HG03064 (cell line): Measurements from ENCODE around the gene SLC6A17.

ENCODE experiments used
- ATAC-seq: cut with Tn5 transposase; IDR thresholded peaks from one replicate; pipeline ENCODE4 v1.9.1; 2021; ENCODE audit warnings: low read depth; ENCODE audit not compliant: unreplicated experiment

SLC6A17 gene

DNA sequence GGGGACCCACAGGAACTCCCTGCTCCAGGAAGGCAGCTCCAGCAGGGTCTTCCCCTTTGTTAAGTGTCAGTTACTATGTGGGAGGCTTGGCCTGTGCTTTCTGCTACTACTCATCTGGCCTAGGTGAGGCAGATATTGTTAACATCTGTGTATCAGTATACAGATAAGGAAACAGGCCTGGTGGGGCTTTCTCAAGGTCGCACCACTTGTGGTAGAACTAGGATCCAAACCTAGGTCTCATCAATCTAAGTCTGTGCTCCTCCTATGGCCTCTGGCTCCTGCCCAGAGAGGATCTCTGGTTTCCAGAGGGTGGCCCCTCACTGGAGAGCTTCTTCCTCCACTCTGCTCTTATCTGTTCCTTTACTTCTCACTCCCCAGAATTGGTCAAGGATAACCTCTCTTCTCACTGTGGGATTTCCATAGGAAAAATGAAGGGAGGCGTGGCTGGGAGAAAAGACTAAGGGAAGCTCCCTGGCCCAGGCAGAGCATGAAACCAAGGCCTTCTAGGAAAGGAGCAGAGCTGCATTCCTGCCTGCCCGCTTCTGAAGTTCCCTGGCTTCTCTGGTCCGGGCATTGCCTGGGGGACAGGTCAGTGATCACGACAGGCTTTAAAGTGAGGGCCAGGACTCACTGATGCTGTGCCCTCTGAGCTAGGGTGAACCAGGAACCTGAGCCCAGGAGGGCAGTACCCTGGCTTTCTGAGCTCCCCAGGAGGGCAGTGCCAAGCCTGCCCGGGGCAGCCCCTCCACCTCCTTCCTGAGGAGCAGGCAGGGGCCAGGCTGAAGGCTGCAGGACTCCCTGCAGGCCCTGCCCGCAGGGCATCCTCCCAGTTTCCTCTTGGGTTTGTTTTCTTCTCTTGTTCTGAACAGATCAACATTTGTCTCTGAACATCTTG is 65.6 kb downstream of the SLC6A17 start:
- no peak for ATAC-seq

DNA sequence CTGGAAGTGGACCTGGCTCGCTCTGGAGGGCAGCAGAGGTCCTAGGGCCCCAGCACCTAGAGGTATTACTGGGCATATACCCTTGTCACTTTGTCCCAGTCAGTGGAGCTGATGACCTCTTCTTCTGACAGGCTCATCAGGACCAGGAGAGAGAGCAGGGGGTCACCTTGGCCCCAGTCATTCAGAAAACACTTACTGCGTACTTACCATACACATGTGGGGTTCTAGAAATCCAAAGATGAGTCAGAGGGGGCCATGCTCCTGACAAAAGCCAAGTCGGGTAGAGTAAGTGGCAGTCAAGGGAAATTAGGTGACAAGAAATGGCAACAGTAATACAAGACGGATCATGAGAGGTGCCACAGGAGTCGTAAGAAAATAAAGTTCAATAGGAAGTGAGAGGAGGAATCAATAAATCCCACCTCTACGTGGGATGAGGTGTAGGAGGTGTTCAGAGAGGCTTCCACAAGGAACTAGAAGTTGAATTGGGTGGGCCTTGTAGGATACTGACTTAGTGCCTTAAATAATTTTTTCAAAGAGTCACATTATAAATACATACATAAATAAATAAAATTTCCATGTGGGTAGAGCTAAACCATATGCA is 66.7 kb downstream of the SLC6A17 start:
- ATAC-seq: no peak

DNA sequence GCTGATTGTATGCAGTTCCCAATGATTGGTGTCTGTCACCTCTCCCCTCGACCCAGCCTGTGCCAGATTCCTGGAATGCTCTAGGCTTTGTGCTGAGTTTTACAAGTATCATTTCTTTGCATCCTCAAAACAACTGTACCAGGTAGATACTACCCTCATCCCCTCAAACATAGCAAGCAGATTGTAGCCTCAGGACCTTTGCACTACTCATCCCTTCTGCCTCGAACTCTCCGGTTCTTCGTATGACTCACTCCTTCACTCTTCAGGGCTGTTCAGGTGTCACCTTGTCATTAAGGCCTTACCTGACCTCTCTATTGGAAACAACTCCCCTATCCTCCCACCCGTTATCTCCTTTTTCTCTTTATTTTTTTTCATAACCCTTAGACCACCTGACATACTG is 67.8 kb downstream of the SLC6A17 start:
- ATAC-seq: no peak

DNA sequence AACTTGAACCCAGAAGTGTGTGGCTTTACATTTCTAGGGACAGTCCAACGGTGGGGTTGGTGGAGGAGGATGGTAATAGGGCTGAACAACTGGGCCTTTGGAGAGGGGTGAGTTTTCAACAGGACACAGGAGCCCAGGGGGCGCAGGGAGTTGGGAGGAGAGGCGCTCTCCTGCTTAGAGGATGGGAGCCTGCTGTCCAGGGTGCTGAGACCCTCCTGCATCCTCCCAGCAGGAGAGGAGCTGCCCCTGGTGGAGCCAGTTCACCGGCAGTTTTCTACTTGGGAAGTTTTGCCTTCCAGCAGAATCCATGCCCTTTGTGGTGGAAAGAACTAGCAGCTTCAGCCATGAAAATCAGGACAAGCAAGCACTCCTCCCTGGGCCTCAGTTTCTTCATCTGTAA is 68.4 kb downstream of the SLC6A17 start:
- no peak for ATAC-seq

DNA sequence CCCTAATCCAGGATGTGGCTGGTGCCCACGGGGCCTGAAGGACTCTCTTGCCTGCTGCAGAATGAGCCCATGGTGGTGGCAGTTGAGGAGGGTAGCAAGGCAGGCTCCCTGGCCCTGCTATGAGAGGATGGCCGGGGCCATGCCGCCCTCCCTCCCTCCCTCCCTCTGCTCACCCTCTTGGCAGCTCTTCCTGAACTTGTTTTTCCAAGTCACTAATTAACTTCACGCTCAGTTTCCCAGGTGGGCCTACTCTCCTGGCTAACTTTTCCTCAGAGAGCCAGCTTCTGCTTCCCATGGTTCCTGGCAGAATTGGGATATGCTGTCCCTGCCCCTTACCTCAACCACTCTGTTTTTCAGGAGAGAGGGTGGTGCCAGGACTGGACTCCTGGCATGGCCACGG is 70.0 kb downstream of the SLC6A17 start:
- ATAC-seq: no peak

DNA sequence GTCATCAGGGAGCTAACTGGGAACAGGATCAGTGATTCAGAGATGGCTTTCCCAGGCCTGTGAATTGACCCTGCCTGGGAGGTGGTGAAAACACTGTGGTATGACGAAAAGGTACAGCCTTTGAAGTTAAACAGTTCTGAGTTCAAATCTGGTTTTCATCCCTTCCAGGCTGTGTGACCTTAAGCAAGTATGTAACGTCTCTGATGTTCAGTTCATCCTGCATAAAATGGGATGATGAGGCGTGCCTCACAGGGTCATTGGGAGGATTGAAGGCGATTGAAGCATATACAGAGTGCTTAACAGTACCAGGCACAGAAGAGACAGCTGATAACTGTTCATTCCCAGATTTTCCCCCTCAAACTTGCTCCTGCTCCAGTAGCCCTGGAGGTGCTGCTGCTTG is 70.8 kb downstream of the SLC6A17 start:
- no peak for ATAC-seq

DNA sequence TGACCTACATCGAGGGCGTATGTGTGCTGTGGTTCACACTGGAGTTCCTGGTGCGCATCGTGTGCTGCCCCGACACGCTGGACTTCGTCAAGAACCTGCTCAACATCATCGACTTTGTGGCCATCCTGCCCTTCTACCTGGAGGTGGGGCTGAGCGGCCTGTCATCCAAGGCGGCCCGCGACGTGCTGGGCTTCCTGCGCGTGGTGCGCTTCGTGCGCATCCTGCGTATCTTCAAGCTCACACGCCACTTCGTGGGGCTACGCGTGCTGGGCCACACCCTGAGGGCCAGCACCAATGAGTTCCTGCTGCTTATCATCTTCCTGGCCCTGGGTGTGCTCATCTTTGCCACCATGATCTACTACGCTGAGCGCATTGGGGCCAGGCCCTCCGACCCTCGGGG is 72.8 kb downstream of the SLC6A17 start:
- ATAC-seq: no peak

DNA sequence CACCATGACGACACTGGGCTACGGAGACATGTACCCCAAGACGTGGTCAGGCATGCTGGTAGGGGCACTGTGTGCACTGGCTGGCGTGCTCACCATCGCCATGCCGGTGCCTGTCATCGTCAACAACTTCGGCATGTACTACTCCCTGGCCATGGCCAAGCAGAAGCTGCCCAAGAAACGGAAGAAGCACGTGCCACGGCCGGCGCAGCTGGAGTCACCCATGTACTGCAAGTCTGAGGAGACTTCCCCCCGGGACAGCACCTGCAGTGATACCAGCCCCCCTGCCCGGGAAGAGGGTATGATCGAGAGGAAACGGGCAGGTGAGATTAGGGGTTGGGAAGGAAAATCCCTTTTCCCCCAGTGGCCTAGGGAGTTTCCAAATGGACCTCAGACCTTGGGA is 73.3 kb downstream of the SLC6A17 start:
- ATAC-seq: no peak

DNA sequence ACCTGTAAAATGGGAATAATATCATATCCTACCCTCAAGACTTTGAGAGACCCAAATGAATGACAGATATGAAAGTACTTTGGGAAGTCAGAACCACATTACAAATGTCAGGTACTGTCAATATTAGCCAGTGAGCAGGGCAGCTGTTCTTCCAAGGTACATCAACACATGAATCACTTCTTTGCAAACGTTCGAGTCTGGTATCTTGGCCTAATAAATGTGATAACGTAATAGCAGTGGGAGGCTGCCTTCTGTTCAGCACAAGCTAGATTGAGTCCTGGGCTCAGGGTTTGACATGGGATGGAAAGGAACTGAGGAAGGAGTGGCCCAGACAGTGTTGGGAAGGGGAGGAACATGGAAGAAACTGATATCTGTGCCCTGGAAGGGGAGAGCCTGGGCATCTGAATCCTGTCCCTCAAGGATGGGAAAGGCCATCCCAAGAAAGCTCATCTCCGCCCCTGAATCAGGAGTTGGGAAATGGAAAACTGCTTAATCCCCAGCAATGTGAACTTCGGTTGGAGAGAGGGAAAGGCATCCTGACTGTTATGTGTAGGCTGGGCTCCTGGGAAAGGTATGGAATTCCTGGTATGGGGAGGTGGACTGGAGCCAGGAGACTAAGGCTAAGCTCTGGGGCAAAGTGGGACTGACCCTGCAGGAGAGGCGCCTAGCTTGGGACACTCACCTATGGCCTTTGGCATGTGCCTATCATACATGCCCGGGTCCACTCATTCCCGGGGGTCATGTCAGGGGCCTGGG is 74.1 kb downstream of the SLC6A17 start:
- no peak for ATAC-seq

DNA sequence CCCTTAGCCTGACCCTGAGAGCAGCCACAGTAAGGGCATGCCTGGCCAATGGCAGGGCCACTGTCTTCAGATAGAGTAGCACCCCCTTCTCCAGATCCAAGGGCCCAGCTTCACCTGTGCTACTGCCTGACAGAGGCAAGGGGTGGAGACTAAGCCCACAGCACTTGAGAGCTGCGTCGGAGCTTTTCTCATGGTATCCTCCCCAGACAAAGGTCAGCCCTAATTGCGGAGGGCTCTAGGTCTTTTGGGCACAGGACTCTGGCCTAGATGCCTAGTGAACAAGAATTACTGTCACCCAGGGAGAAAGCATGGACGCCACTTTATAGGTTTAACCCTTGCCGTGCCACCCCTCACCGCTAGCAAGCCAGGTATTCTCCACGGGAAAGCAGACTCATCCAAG is 74.9 kb downstream of the SLC6A17 start:
- ATAC-seq: no peak

DNA sequence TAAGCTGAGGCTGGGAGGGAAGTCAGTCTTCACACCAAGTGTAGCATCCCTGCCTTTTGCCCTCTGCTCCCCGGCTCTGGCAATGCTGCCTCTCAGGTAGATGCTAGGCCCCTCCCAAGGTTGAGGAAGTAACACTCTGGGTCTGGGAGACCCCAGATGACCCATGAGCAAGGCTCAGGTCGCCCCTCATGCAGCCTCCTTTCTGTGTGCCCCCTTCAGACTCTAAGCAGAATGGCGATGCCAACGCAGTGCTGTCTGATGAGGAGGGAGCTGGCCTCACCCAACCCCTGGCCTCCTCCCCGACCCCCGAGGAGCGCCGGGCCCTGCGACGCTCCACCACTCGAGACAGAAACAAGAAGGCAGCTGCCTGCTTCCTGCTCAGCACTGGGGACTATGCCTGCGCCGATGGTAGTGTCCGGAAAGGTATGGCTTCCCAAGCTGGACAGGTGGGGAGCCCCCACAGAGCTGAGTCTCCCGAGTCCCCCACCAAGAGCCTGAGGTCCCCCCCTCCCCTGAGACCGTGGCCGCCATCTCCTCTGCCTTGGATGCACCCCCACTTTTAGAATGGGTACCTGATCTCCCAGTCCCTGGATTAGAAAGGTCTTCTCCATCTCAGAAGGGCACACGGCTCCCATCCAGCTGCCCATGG is 75.6 kb downstream of the SLC6A17 start:
- ATAC-seq: no peak

DNA sequence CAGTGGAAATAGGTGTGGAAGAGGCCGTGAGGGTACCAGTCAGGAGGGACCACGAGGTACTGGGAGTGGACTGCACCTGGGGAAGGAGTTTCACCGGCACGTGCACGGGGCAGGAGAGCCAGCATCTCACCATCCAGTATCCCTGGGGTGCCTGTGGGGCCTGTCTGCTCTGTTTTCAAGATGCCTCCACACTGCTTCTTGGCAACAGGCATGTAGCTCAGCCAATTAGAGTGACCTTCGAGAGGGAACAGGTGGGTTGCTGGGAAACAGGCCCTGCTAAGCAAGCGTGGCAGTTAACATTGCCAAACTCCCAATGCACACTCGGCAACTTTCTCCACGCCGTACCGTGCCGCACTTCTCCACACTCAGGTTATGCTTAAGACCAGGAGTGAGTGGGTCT is 77.5 kb downstream of the SLC6A17 start:
- no peak for ATAC-seq

DNA sequence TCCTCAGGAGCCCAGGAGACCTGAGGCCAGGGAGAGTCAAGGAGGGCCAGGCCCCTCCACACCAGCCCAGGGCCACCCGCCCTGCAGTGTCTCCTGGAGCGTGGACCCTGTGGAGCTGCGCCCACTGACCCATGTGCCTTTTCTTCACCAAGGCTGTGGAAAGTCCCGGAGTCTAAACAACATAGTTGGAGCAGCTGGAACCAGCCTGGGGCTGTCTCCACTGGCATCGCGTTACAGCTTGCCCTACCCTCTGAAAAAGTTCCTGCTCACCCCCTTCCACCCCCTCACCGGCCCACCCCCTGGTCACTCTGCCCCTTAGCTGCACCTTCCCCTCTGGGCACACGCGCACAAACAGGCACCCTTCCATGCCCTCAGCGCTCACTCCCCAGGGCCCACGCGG is 78.1 kb downstream of the SLC6A17 start:
- no peak for ATAC-seq

DNA sequence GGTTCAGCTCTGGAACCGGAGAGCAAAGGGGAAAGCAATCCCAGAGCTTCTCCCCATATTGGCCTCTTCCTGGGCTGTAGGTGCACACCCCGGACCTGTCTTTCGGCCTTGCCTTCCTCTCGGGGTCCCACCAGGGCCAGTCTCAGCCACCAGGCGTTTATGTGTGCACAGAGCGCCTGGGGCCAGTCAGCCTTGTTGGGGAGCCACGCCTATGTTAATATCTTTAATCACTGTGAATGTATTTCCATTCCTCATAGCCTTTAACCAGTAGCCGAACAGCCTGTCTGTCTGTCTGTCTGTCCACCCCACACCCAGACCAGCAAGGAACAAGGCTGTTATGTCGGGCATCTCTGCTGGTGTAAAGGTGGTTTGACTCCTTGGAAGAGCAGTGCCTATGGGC is 78.6 kb downstream of the SLC6A17 start:
- ATAC-seq: no peak

DNA sequence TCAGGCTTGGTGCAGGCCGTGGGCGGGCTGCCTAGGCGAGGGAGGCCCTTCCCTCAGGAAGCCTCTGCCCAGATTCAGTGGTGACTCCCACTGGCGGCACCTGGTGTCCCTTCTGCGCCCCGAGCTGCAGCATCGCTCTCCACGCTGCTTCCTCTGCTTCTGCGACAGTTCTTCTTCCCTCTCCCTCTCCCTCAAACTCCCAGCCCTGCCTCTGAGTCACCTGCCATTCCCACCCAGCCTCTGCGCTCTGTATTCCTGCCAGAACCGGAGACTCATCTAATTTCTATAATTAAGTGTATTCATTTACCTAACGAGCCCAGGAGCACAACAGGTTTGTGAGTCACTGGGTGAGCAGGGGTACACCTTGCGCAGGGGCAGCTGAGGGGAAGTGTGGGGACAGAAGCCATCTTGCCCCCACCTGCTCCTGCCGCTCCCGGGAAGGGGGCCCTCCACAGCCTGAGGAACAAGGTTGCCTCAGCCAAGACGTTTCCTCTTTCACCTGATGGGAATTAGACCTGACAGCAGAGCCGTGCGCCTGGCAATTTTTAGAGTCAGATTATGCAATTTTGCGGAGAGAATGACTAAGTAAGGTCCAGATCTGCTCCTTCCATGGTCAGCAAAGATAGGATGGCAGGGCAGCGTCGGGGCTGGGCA is 79.2 kb downstream of the SLC6A17 start:
- ATAC-seq: no peak

DNA sequence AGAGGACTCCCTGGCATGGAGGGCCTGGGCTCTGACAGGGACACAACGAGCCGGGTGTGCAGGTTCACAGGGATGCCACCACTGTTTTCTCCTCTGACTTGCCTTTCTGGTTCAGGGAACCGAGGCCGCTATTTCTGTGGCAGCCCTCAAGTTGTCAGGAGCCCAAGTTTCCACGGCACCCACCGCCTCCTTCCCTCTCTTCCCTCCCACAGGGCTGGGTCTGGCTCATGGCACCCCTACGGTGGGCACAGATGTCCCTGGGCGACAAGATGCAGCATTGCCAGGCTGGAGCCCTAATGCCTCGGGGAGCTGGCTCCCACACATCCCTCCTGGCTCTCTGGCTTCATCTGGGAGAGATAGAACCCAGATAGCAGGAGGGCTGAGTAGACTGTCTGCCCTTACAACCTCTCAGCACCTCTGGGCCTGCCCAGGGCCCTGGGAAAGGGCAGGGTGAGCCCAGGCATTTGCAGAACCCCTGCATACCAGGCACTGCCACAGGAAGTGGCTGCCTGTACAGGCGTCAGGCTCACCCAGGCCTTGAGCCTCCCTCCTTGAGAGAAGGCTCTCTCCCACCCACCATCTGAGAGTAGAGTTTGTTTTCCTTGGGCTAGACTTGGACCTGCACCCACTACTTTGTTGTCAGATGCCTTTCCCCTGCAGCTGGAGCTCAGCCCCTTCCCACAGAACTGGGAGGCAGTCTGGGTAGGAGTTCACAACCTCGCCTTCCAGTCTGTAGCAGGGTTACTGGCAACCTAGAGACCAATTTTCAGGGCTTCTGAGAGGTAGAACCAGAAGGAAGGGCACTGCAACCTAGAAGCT is 80.3 kb downstream of the SLC6A17 start:
- no peak for ATAC-seq

DNA sequence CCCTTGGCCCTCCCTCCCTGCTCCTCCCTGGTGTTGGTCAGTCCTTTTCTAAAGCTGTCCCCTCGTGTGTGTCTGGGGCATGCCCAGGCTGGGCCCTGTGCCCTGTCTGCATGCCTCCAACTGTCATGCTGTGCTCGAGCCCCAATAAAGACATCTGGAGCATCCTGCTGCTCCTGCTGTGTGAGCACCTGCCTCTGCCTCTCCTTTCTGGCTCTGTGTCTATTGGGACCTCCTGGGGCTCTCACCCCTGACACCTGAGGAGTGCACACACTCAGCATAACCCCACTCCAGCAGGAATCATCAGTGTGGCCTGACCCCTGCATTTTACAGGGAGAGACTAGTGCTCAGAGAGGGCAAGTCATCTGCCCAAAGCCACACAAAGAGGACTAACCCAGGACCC is 83.6 kb downstream of the SLC6A17 start:
- no peak for ATAC-seq

DNA sequence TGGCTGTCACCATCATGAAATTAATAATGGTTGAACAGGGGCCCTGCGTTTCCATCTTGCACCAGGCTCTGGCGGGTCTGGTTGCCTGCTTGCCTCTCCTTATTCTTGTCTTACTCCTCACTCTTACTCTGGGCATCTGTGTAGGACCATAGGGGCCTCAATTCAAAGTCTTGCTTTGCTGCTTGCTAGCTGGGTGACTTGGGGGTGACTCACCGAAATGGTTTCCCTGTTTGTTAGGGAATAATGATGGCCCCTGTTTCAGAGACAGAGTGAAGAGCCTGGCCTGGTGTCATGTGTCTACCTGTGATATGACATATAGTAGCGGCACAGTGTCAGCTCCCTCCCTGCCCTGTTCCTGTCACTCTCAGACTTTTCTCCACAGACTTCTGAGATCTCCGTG is 84.4 kb downstream of the SLC6A17 start:
- no peak for ATAC-seq

DNA sequence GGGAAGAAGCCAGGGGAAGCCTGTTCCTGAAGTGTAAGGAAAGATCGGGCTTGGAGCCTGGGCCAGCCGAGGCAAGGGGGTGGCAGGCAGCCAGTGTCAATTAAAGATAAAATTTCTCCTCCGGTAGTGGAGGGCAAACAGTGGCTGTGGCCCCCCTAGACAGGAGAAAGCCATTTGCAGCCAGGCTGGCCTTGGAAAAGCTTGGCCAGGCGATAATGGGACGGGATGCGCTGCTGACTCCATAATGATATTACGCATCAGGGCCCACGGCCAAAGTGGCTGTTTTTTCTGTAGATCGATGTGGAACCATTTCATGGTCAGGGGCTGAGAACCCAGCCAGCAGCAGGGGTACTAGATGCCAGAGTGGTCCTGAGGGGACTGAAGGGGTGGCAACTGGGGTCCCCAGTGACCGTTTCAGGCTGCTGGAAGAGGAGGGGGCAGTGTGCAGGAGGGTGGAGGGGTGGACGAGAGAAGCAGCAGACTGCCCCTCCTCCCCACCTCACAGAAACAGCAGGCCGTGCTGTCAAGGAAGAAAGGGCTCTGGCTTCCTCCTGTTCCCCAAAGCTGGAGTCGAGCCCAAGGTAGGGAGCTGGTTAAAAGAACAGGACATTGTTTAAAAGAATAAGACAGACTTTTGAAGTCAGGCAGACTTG is 85.0 kb downstream of the SLC6A17 start:
- ATAC-seq: no peak
